GM12878 (cell line): ENCODE measurements around the gene ACRBP. TPM values are rescaled to one million over a fixed set of nuclear protein-coding genes. Genes with fewer than 3 reads are reported as not detected.

Experiments
- NBN ChIP-seq: fragments of 450-650 bp; IDR thresholded peaks from 2 replicates; pipeline ENCODE4 v1.6.1; 2016
- NR2F1 ChIP-seq: fragments of 450-650 bp; conservative IDR thresholded peaks from 2 replicates; pipeline ENCODE4 v1.6.1; 2017; ENCODE audit warnings: mild to moderate bottlenecking
- RAD21 ChIP-seq: IDR thresholded peaks from 2 replicates; pipeline ENCODE4 v1.6.1; 2011; ENCODE audit warnings: mild to moderate bottlenecking, low read depth, low read length, moderate library complexity; ENCODE audit not compliant: insufficient read depth
- RAD51 ChIP-seq: fragments of 450-650 bp; IDR thresholded peaks from 2 replicates; pipeline ENCODE4 v1.6.1; 2016; ENCODE audit warnings: moderate library complexity, mild to moderate bottlenecking, inconsistent platforms
- RCOR1 ChIP-seq: conservative IDR thresholded peaks from 2 replicates; pipeline ENCODE4 v1.6.1; 2012; ENCODE audit warnings: low read depth, low read length, improper control_type of control experiment
- TAF1 ChIP-seq: IDR thresholded peaks from 2 replicates; pipeline ENCODE4 v1.6.1; 2011; ENCODE audit warnings: mild to moderate bottlenecking, low read depth, low read length, borderline replicate concordance
- TCF7 ChIP-seq: IDR thresholded peaks from 2 replicates; pipeline ENCODE4 v1.6.1; 2014; ENCODE audit warnings: antibody characterized with exemption, borderline replicate concordance
- ZBTB4 ChIP-seq: fragments of 450-650 bp; formaldehyde crosslinking; IDR thresholded peaks from 2 replicates; pipeline ENCODE4 v1.4.0; 2022; ENCODE audit warnings: mild to moderate bottlenecking, moderate library complexity
- ZNF592 ChIP-seq: fragments of 450-650 bp; IDR thresholded peaks from 2 replicates; pipeline ENCODE4 v1.6.1; 2017; ENCODE audit warnings: mild to moderate bottlenecking, moderate library complexity
- polyA plus RNA-seq, 11 experiments: library from polyadenylated mRNA; depleted of rRNA in 4 of 11; unstranded in 6 of 11; stranded (reverse) in 5 of 11; fragments of >200 nt; fragmentation: Nextera tagmentation in 4 of 11; fragmentation: Illumina TruSeq in 1 of 11; extraction: Ambion mirVana in 4 of 11; extraction: Trizol in 1 of 11; gene quantifications; 1 replicate in 1 of 11; 2 replicates in 10 of 11; pipeline versions ENCODE4 v1.2.1 to v1.2.3, GENCODE V29; 2011 to 2016; ENCODE audit warnings: inconsistent platforms in 2 of 11, missing spikeins in 2 of 11, low read depth in 1 of 11
- total RNA-seq, 4 experiments: library from RNA; depleted of rRNA in 3 of 4; stranded (reverse); fragments of >200 nt in 3 of 4; fragmentation: Illumina TruSeq in 1 of 4; extraction: Trizol in 1 of 4; gene quantifications; 2 replicates each; pipeline versions ENCODE4 v1.2.1 to v1.2.3, GENCODE V29; 2013 to 2021

The ACRBP gene
- total and polyA plus RNA-seq, 10 of the 15 experiments (the other 5 are each of a cell fraction or from before 2014, with no cell fraction given), result 0.54 to 1.4 (median 0.87) TPM

- TF ChIP-seq NR2F1, result no peak
- no peak for TF ChIP-seq RCOR1
- TF ChIP-seq ZBTB4 (CRISPR knock-in tag), result no peak
- no peak for TF ChIP-seq NBN
- TF ChIP-seq ZNF592, result no peak
- TF ChIP-seq TAF1, result no peak
- TF ChIP-seq TCF7, result no peak
- no peak for TF ChIP-seq RAD51
- TF ChIP-seq RAD21, result peak; percentile 39; the same call in 1 of the 2 replicates
Observed at GRCh38 chr12:6644903-6645302, 2.3 kb downstream of the ACRBP start (continued).
